ENCODE measurements around the gene ELF2. TPM values are rescaled to one million over a fixed set of nuclear protein-coding genes. Genes with fewer than 3 reads are reported as not detected.

Gene ELF2
- total and polyA plus RNA-seq, 2 experiments from 2014 or later = 38.2 to 48.8 TPM

GRCh38 chr4:139152249-139152648, 24.8 kb downstream of the ELF2 start:
- Mint-ChIP-seq H3K27me3 (ENCODE audit: insufficient read depth, low read depth, poor library complexity) (no peaks in the 10 kb centered on the region), H3K36me3 (ENCODE audit: low read depth) (peaks cover under 1% of the 10 kb centered on the region; the same call in 2 of the 3 replicates), H3K27ac (no peak overlapping the region), H3K9me3 (no peaks in the 10 kb centered on the region), H3K4me3 (no peak overlapping the region), H3K4me1 (peaks cover 36% of the 10 kb centered on the region)
- Histone ChIP-seq H2AFZ (no peak overlapping the region), H3K9me2 (ENCODE audit: insufficient read depth) (no peaks in the 10 kb centered on the region), H3F3A (replicated peaks; ENCODE audit: low read depth) (no peaks in the 10 kb centered on the region; the same call in 1 of the 2 replicates), H3K4me1 (ENCODE audit: insufficient read depth) (peaks cover 23% of the 10 kb centered on the region), H3K4me2 (no peak overlapping the region), H3K27ac (ENCODE audit: low read depth) (peak overlapping the region; percentile 41), H3K36me3 (ENCODE audit: insufficient read depth) (no peaks in the 10 kb centered on the region), H3K4me3 (no peak overlapping the region), H4K20me1 (replicated peaks; ENCODE audit: insufficient read depth) (no peaks in the 10 kb centered on the region), H3K79me2 (replicated peaks; ENCODE audit: insufficient read depth) (peaks cover 74% of the 10 kb centered on the region), H3K27me3 (ENCODE audit: insufficient read depth) (no peaks in the 10 kb centered on the region)
- no peak for DNase-seq (ENCODE audit: low spot score)
- TF ChIP-seq NANOG (IDR thresholded peaks at IDR 0.05; ENCODE audit: borderline replicate concordance) (no peak), EZH2 (IDR thresholded peaks at IDR 0.05; ENCODE audit: low read depth, unreplicated experiment) (no peak), STAT1 (IDR thresholded peaks at IDR 0.05; ENCODE audit: unreplicated experiment) (no peak), CREB1 (CRISPR knock-in tag; IDR thresholded peaks at IDR 0.05; ENCODE audit: low read depth) (no peak), POLR2AphosphoS5 (IDR thresholded peaks at IDR 0.05; ENCODE audit: low read depth) (no peak), REST (IDR thresholded peaks at IDR 0.05; ENCODE audit: unreplicated experiment) (no peak), EZH2phosphoT487 (IDR thresholded peaks at IDR 0.05; ENCODE audit: unreplicated experiment) (no peak), ZNF331 (CRISPR knock-in tag; IDR thresholded peaks at IDR 0.05; ENCODE audit: low read depth) (no peak), CTCF (conservative IDR thresholded peaks at IDR 0.05; ENCODE audit: low read depth in 2 of 2) (no peak), ZNF114 (CRISPR knock-in tag; IDR thresholded peaks at IDR 0.05) (no peak), JUNB (IDR thresholded peaks at IDR 0.05; ENCODE audit: unreplicated experiment) (no peak)
- TF ChIP-seq, protein P1, sequence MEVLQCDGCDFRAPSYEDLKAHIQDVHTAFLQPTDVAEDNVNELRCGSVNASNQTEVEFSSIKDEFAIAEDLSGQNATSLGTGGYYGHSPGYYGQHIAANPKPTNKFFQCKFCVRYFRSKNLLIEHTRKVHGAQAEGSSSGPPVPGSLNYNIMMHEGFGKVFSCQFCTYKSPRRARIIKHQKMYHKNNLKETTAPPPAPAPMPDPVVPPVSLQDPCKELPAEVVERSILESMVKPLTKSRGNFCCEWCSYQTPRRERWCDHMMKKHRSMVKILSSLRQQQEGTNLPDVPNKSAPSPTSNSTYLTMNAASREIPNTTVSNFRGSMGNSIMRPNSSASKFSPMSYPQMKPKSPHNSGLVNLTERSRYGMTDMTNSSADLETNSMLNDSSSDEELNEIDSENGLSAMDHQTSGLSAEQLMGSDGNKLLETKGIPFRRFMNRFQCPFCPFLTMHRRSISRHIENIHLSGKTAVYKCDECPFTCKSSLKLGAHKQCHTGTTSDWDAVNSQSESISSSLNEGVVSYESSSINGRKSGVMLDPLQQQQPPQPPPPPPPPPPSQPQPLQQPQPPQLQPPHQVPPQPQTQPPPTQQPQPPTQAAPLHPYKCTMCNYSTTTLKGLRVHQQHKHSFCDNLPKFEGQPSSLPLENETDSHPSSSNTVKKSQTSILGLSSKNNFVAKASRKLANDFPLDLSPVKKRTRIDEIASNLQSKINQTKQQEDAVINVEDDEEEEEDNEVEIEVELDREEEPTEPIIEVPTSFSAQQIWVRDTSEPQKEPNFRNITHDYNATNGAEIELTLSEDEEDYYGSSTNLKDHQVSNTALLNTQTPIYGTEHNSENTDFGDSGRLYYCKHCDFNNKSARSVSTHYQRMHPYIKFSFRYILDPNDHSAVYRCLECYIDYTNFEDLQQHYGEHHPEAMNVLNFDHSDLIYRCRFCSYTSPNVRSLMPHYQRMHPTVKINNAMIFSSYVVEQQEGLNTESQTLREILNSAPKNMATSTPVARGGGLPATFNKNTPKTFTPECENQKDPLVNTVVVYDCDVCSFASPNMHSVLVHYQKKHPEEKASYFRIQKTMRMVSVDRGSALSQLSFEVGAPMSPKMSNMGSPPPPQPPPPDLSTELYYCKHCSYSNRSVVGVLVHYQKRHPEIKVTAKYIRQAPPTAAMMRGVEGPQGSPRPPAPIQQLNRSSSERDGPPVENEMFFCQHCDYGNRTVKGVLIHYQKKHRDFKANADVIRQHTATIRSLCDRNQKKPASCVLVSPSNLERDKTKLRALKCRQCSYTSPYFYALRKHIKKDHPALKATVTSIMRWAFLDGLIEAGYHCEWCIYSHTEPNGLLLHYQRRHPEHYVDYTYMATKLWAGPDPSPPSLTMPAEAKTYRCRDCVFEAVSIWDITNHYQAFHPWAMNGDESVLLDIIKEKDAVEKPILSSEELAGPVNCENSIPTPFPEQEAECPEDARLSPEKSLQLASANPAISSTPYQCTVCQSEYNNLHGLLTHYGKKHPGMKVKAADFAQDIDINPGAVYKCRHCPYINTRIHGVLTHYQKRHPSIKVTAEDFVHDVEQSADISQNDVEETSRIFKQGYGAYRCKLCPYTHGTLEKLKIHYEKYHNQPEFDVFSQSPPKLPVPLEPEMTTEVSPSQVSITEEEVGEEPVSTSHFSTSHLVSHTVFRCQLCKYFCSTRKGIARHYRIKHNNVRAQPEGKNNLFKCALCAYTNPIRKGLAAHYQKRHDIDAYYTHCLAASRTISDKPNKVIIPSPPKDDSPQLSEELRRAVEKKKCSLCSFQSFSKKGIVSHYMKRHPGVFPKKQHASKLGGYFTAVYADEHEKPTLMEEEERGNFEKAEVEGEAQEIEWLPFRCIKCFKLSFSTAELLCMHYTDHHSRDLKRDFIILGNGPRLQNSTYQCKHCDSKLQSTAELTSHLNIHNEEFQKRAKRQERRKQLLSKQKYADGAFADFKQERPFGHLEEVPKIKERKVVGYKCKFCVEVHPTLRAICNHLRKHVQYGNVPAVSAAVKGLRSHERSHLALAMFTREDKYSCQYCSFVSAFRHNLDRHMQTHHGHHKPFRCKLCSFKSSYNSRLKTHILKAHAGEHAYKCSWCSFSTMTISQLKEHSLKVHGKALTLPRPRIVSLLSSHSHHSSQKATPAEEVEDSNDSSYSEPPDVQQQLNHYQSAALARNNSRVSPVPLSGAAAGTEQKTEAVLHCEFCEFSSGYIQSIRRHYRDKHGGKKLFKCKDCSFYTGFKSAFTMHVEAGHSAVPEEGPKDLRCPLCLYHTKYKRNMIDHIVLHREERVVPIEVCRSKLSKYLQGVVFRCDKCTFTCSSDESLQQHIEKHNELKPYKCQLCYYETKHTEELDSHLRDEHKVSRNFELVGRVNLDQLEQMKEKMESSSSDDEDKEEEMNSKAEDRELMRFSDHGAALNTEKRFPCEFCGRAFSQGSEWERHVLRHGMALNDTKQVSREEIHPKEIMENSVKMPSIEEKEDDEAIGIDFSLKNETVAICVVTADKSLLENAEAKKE (CRISPR knock-in tag; IDR thresholded peaks at IDR 0.05) = no peak
- TF ChIP-seq, protein P2, sequence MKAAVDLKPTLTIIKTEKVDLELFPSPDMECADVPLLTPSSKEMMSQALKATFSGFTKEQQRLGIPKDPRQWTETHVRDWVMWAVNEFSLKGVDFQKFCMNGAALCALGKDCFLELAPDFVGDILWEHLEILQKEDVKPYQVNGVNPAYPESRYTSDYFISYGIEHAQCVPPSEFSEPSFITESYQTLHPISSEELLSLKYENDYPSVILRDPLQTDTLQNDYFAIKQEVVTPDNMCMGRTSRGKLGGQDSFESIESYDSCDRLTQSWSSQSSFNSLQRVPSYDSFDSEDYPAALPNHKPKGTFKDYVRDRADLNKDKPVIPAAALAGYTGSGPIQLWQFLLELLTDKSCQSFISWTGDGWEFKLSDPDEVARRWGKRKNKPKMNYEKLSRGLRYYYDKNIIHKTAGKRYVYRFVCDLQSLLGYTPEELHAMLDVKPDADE (IDR thresholded peaks at IDR 0.05) = no peak
- no peak for ATAC-seq
